ENCODE results near the gene CD99. TPM values are rescaled to one million over a fixed set of nuclear protein-coding genes. Genes with fewer than 3 reads are reported as not detected.

CD99 gene
- total and polyA plus RNA-seq, 2 of the 13 experiments (the other 11 are each of a cell fraction or from before 2014, with no cell fraction given), result 78.8 to 111 TPM

GRCh38 chrX:2689773-2690666 is 1.1 kb upstream of the CD99 start (continued):
- TF ChIP-seq SMARCE1 (IDR thresholded peaks at IDR 0.05; ENCODE audit: borderline replicate concordance) (no peak), HOXA3 (CRISPR knock-in tag; IDR thresholded peaks at IDR 0.05) (peak; percentile 34; the same call in 1 of the 2 replicates), MTA3 (CRISPR knock-in tag; IDR thresholded peaks at IDR 0.05) (no peak), SCMH1 (CRISPR knock-in tag; IDR thresholded peaks at IDR 0.05; ENCODE audit: borderline replicate concordance) (no peak), ZNF224 (CRISPR knock-in tag; IDR thresholded peaks at IDR 0.05) (no peak), RBM39 (IDR thresholded peaks at IDR 0.05; ENCODE audit: low read depth, low read length, poor library complexity, severe bottlenecking) (peak; percentile 44), HNRNPL (IDR thresholded peaks at IDR 0.05; ENCODE audit: low read depth, low read length) (no peak), HNF4G (IDR thresholded peaks at IDR 0.05; ENCODE audit: borderline replicate concordance, low read depth, low read length) (peak; percentile 72), HNF4G (CRISPR knock-in tag; IDR thresholded peaks at IDR 0.05; ENCODE audit: borderline replicate concordance, low read depth) (peak; percentile 61; the same call in 1 of the 2 replicates), ZBTB38 (CRISPR knock-in tag; IDR thresholded peaks at IDR 0.05) (peak; percentile 47; the same call in 1 of the 2 replicates), ETV5 (CRISPR knock-in tag; IDR thresholded peaks at IDR 0.05; ENCODE audit: borderline replicate concordance) (0 out of 2 replicates have a peak, but pooled peaks have one; percentile 24), ZFP36L1 (CRISPR knock-in tag; IDR thresholded peaks at IDR 0.05) (no peak), NFRKB (IDR thresholded peaks at IDR 0.05) (no peak), ZNF180 (CRISPR knock-in tag; IDR thresholded peaks at IDR 0.05; ENCODE audit: borderline replicate concordance, low read depth) (no peak), NR2F6 (IDR thresholded peaks at IDR 0.05) (no peak), NR2F6 (CRISPR knock-in tag; IDR thresholded peaks at IDR 0.05) (0 out of 2 replicates have a peak, but pooled peaks have one; percentile 3), JARID2 (CRISPR knock-in tag; IDR thresholded peaks at IDR 0.05; ENCODE audit: insufficient replicate concordance) (no peak), TOPORS (CRISPR knock-in tag; IDR thresholded peaks at IDR 0.05) (no peak), HMG20A (CRISPR knock-in tag; IDR thresholded peaks at IDR 0.05; ENCODE audit: borderline replicate concordance) (no peak), ZNF574 (CRISPR knock-in tag; IDR thresholded peaks at IDR 0.05) (0 out of 2 replicates have a peak, but pooled peaks have one; percentile 28), HIC2 (CRISPR knock-in tag; IDR thresholded peaks at IDR 0.05; ENCODE audit: low read depth) (no peak)
- TF ChIP-seq, protein P1, sequence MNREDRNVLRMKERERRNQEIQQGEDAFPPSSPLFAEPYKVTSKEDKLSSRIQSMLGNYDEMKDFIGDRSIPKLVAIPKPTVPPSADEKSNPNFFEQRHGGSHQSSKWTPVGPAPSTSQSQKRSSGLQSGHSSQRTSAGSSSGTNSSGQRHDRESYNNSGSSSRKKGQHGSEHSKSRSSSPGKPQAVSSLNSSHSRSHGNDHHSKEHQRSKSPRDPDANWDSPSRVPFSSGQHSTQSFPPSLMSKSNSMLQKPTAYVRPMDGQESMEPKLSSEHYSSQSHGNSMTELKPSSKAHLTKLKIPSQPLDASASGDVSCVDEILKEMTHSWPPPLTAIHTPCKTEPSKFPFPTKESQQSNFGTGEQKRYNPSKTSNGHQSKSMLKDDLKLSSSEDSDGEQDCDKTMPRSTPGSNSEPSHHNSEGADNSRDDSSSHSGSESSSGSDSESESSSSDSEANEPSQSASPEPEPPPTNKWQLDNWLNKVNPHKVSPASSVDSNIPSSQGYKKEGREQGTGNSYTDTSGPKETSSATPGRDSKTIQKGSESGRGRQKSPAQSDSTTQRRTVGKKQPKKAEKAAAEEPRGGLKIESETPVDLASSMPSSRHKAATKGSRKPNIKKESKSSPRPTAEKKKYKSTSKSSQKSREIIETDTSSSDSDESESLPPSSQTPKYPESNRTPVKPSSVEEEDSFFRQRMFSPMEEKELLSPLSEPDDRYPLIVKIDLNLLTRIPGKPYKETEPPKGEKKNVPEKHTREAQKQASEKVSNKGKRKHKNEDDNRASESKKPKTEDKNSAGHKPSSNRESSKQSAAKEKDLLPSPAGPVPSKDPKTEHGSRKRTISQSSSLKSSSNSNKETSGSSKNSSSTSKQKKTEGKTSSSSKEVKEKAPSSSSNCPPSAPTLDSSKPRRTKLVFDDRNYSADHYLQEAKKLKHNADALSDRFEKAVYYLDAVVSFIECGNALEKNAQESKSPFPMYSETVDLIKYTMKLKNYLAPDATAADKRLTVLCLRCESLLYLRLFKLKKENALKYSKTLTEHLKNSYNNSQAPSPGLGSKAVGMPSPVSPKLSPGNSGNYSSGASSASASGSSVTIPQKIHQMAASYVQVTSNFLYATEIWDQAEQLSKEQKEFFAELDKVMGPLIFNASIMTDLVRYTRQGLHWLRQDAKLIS (CRISPR knock-in tag; IDR thresholded peaks at IDR 0.05), result no peak

Measured in HepG2 (cell line).